GM23338 (cell line): ENCODE results near the gene RECQL. TPM values are rescaled to one million over a fixed set of nuclear protein-coding genes. Genes with fewer than 3 reads are reported as not detected.

Experiments used
- ATAC-seq: fragments of 200-7000 bp; cut with Tn5 transposase; 3 replicates; pipeline ENCODE4 v1.9.1; 2020
- DNase-seq: peaks from one replicate; pipeline ENCODE4 v3.0.0-alpha.2; 2015; ENCODE audit warnings: low spot score
- H2AFZ ChIP-seq: fragments of 200-600 bp; sonication (generic); 2 replicates; pipeline ENCODE4 v1.8.0; 2016; ENCODE audit warnings: antibody characterized with exemption, mild to moderate bottlenecking, moderate library complexity
- H3F3A ChIP-seq: fragments of 200-600 bp; sonication (generic); replicated peaks from 2 replicates; pipeline ENCODE4 v1.8.0; 2017; ENCODE audit warnings: antibody characterized with exemption, mixed run types, low read depth
- H3K27ac ChIP-seq: fragments of 200-600 bp; sonication (generic); 2 replicates; pipeline ENCODE4 v1.6.1; 2016; ENCODE audit warnings: low read depth
- H3K27me3 ChIP-seq: fragments of 200-600 bp; sonication (generic); 2 replicates; pipeline ENCODE4 v1.8.0; 2016; ENCODE audit warnings: mild to moderate bottlenecking, mixed run types, moderate library complexity; ENCODE audit not compliant: insufficient read depth
- H3K36me3 ChIP-seq: fragments of 200-600 bp; sonication (generic); 2 replicates; pipeline ENCODE4 v1.8.0; 2016; ENCODE audit warnings: mild to moderate bottlenecking; ENCODE audit not compliant: insufficient read depth
- H3K4me1 ChIP-seq: fragments of 200-600 bp; sonication (generic); 2 replicates; pipeline ENCODE4 v1.8.0; 2016; ENCODE audit warnings: mild to moderate bottlenecking, moderate library complexity; ENCODE audit not compliant: insufficient read depth
- H3K4me2 ChIP-seq: fragments of 200-600 bp; sonication (generic); 2 replicates; pipeline ENCODE4 v1.7.1; 2017; ENCODE audit warnings: mixed run types
- H3K4me3 ChIP-seq: fragments of 200-600 bp; sonication (generic); 2 replicates; pipeline ENCODE4 v1.6.1; 2016; ENCODE audit warnings: mixed run types
- H3K79me2 ChIP-seq: fragments of 200-600 bp; sonication (generic); replicated peaks from 2 replicates; pipeline ENCODE4 v1.8.0; 2017; ENCODE audit warnings: mild to moderate bottlenecking; ENCODE audit not compliant: insufficient read depth
- H3K9me2 ChIP-seq: fragments of 200-600 bp; sonication (generic); 2 replicates; pipeline ENCODE4 v1.8.0; 2017; ENCODE audit not compliant: insufficient read depth
- H4K20me1 ChIP-seq: fragments of 200-600 bp; sonication (generic); replicated peaks from 2 replicates; pipeline ENCODE4 v1.8.0; 2017; ENCODE audit warnings: mild to moderate bottlenecking; ENCODE audit not compliant: insufficient read depth
- H3K27ac Mint-ChIP-seq: 2 replicates; pipeline ENCODE4 v1.8.0; 2020; ENCODE audit warnings: inconsistent platforms, mild to moderate bottlenecking, moderate library complexity, mixed read lengths
- H3K27me3 Mint-ChIP-seq: 3 replicates; pipeline ENCODE4 v1.8.0; 2022; ENCODE audit warnings: low read depth, mild to moderate bottlenecking, moderate library complexity, mixed read lengths, inconsistent platforms; ENCODE audit not compliant: insufficient read depth, poor library complexity
- H3K36me3 Mint-ChIP-seq: 3 replicates; pipeline ENCODE4 v1.8.0; 2021; ENCODE audit warnings: low read depth, mild to moderate bottlenecking, inconsistent platforms, moderate library complexity, mixed read lengths
- H3K4me1 Mint-ChIP-seq: 3 replicates; pipeline ENCODE4 v1.8.0; 2020; ENCODE audit warnings: mild to moderate bottlenecking, inconsistent platforms, mixed read lengths
- H3K4me3 Mint-ChIP-seq: 3 replicates; pipeline ENCODE4 v1.8.0; 2021; ENCODE audit warnings: moderate library complexity, mild to moderate bottlenecking, inconsistent platforms, mixed read lengths
- H3K9me3 Mint-ChIP-seq: 3 replicates; pipeline ENCODE4 v1.8.0; 2020; ENCODE audit warnings: moderate library complexity, mild to moderate bottlenecking, inconsistent platforms, mixed read lengths
- CREB1 ChIP-seq: fragments of 250-450 bp; sonication (Bioruptor Pico); IDR thresholded peaks from 2 replicates; pipeline ENCODE4 v1.5.0; 2020; ENCODE audit warnings: low read depth, mild to moderate bottlenecking, moderate library complexity
- CTCF ChIP-seq, 2 experiments: fragments of 200-600 bp in 1 of 2; sonication (generic) in 1 of 2; conservative IDR thresholded peaks; 2 replicates each; pipeline versions ENCODE4 v1.5.1 to v1.6.1; 2016 to 2017; ENCODE audit warnings: antibody characterized with exemption in 2 of 2, low read depth in 2 of 2, mild to moderate bottlenecking in 2 of 2, moderate library complexity in 1 of 2
- EZH2 ChIP-seq: fragments of 200-600 bp; sonication (generic); IDR thresholded peaks from one replicate; pipeline ENCODE4 v1.8.0; 2017; ENCODE audit warnings: antibody characterized with exemption, mild to moderate bottlenecking, low read depth; ENCODE audit not compliant: unreplicated experiment
- EZH2phosphoT487 ChIP-seq: fragments of 200-600 bp; sonication (generic); IDR thresholded peaks from one replicate; pipeline ENCODE4 v1.8.1; 2018; ENCODE audit warnings: antibody characterized with exemption; ENCODE audit not compliant: unreplicated experiment
- JUNB ChIP-seq: IDR thresholded peaks from one replicate; pipeline ENCODE4 v1.6.1; 2016; ENCODE audit warnings: antibody characterized with exemption; ENCODE audit not compliant: unreplicated experiment
- NANOG ChIP-seq: IDR thresholded peaks from 2 replicates; pipeline ENCODE4 v1.6.1; 2016; ENCODE audit warnings: antibody characterized with exemption, borderline replicate concordance
- POLR2AphosphoS5 ChIP-seq: IDR thresholded peaks from 2 replicates; pipeline ENCODE4 v1.6.1; 2016; ENCODE audit warnings: antibody characterized with exemption, low read depth
- STAT1 ChIP-seq: IDR thresholded peaks from one replicate; pipeline ENCODE4 v1.6.1; 2016; ENCODE audit warnings: antibody characterized with exemption; ENCODE audit not compliant: unreplicated experiment
- ZNF114 ChIP-seq: fragments of 250-450 bp; sonication (Bioruptor Pico); IDR thresholded peaks from 2 replicates; pipeline ENCODE4 v1.5.0; 2020; ENCODE audit warnings: mild to moderate bottlenecking, moderate library complexity
- ZNF331 ChIP-seq: fragments of 250-450 bp; sonication (Bioruptor Pico); IDR thresholded peaks from 2 replicates; pipeline ENCODE4 v1.5.0; 2020; ENCODE audit warnings: low read depth, mild to moderate bottlenecking, moderate library complexity
- ZNF462 ChIP-seq: fragments of 250-450 bp; sonication (Bioruptor Pico); IDR thresholded peaks from 2 replicates; pipeline ENCODE4 v1.5.0; 2020; ENCODE audit warnings: mild to moderate bottlenecking, moderate library complexity
- polyA plus RNA-seq: library from polyadenylated mRNA; unstranded; fragments of >200 nt; fragmentation: Nextera tagmentation; extraction: Ambion mirVana; gene quantifications from 2 replicates; pipeline ENCODE4 v1.2.1, GENCODE V29; 2016
- total RNA-seq: library from RNA; depleted of rRNA; stranded (reverse); fragments of >200 nt; shearing (Covaris generic); gene quantifications from 2 replicates; pipeline ENCODE4 v1.2.3, GENCODE V29; 2014
- TF ChIP-seq, protein P1 (sequence below): IDR thresholded peaks from one replicate; pipeline ENCODE4 v1.6.1; 2018; ENCODE audit warnings: antibody characterized with exemption; ENCODE audit not compliant: unreplicated experiment
- TF ChIP-seq, protein P2 (sequence below): IDR thresholded peaks from 2 replicates; pipeline ENCODE4 v1.6.1; 2016; ENCODE audit warnings: antibody characterized with exemption

RECQL gene
- total and polyA plus RNA-seq, 2 experiments from 2014 or later: 17.4 to 47.2 TPM

DNA sequence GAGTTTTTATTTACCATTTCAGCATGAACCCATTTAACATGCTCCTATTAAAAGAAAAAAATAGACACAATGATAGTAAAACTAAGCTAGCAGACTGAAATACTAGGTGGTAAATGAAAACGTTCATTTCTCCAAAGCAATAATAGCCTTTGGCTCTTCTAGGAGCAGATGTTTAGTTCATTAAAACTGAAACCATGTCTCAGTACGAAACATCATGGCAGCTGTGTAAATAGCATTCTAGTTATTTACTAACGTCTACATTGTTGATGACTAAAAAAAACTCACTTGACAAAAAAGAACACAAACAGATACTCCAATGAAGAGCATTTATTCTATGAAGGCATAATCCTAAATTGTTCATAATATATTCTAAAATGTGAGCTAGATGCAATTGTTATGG lies 17.9 kb downstream of the RECQL start:
- H3K36me3 Mint-ChIP-seq: no peaks in the 10 kb centered on the region; the same call in 2 of the 3 replicates
- no peak for TF ChIP-seq JUNB
- no peak for TF ChIP-seq POLR2AphosphoS5
- TF ChIP-seq NANOG: no peak
- no peak for TF ChIP-seq CREB1 (CRISPR knock-in tag)
- TF ChIP-seq STAT1: no peak
- TF ChIP-seq CTCF (conservative IDR thresholded peaks at IDR 0.05; ENCODE audit: low read depth in 2 of 2): no peak
- TF ChIP-seq ZNF114 (CRISPR knock-in tag): no peak
- TF ChIP-seq, protein P1, sequence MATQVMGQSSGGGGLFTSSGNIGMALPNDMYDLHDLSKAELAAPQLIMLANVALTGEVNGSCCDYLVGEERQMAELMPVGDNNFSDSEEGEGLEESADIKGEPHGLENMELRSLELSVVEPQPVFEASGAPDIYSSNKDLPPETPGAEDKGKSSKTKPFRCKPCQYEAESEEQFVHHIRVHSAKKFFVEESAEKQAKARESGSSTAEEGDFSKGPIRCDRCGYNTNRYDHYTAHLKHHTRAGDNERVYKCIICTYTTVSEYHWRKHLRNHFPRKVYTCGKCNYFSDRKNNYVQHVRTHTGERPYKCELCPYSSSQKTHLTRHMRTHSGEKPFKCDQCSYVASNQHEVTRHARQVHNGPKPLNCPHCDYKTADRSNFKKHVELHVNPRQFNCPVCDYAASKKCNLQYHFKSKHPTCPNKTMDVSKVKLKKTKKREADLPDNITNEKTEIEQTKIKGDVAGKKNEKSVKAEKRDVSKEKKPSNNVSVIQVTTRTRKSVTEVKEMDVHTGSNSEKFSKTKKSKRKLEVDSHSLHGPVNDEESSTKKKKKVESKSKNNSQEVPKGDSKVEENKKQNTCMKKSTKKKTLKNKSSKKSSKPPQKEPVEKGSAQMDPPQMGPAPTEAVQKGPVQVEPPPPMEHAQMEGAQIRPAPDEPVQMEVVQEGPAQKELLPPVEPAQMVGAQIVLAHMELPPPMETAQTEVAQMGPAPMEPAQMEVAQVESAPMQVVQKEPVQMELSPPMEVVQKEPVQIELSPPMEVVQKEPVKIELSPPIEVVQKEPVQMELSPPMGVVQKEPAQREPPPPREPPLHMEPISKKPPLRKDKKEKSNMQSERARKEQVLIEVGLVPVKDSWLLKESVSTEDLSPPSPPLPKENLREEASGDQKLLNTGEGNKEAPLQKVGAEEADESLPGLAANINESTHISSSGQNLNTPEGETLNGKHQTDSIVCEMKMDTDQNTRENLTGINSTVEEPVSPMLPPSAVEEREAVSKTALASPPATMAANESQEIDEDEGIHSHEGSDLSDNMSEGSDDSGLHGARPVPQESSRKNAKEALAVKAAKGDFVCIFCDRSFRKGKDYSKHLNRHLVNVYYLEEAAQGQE: no peak
- TF ChIP-seq, protein P2, sequence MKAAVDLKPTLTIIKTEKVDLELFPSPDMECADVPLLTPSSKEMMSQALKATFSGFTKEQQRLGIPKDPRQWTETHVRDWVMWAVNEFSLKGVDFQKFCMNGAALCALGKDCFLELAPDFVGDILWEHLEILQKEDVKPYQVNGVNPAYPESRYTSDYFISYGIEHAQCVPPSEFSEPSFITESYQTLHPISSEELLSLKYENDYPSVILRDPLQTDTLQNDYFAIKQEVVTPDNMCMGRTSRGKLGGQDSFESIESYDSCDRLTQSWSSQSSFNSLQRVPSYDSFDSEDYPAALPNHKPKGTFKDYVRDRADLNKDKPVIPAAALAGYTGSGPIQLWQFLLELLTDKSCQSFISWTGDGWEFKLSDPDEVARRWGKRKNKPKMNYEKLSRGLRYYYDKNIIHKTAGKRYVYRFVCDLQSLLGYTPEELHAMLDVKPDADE: no peak
- no peak for TF ChIP-seq ZNF462 (CRISPR knock-in tag)
- no peak for TF ChIP-seq ZNF331 (CRISPR knock-in tag)
- no peak for TF ChIP-seq EZH2
- no peak for TF ChIP-seq EZH2phosphoT487
- Histone ChIP-seq H3F3A (no peaks in the 10 kb centered on the region), H3K4me2 (no peak overlapping the region), H3K27me3 (no peaks in the 10 kb centered on the region), H3K27ac (no peak overlapping the region), H3K9me2 (no peaks in the 10 kb centered on the region), H3K4me3 (no peak overlapping the region), H2AFZ (no peak overlapping the region), H3K4me1 (no peaks in the 10 kb centered on the region), H3K36me3 (peaks cover 2% of the 10 kb centered on the region; the same call in 1 of the 2 replicates), H3K79me2 (no peaks in the 10 kb centered on the region), H4K20me1 (no peaks in the 10 kb centered on the region)
- H3K9me3 Mint-ChIP-seq: no peaks in the 10 kb centered on the region
- ATAC-seq (no peak), DNase-seq (no peak)
- no peaks in the 10 kb centered on the region for H3K4me1 Mint-ChIP-seq
- H3K27ac Mint-ChIP-seq: no peak overlapping the region
- peaks cover 1% of the 10 kb centered on the region for H3K27me3 Mint-ChIP-seq
- H3K4me3 Mint-ChIP-seq: no peak overlapping the region
